ENCODE results near the gene TIMM22.

DNA sequence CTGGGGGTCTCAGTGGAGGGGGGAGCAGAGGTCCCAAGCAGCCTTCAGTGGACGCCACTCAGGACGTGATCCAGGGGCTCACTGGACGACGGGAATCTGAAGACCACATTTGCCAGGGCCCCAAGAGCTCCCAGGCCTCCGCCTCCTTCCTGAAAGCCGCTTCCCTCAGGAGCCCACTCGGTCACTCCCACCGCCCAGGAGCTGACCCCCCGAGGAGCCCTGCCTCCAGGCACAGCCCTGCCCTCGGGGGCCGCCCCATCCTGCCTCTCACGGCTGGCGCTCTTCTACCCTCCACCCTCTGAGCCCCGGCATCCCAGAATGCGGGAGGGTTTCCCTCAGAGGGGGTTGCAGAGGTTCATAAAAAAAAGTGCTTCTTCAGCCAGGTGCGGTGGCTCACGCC lies 24.2 kb downstream of the TIMM22 start:
- TF ChIP-seq CTCF (IDR thresholded peaks at IDR 0.05) (no peak), POLR2A (IDR thresholded peaks at IDR 0.05) (no peak), EP300 (IDR thresholded peaks at IDR 0.05) (no peak)

All from suprapubic skin (tissue), 3 donors.